HepG2 (cell line): ENCODE measurements around the gene EYA2. TPM values are rescaled to one million over a fixed set of nuclear protein-coding genes. Genes with fewer than 3 reads are reported as not detected.

Experiments
- MAFK ChIP-seq, 2 experiments: IDR thresholded peaks in 1 of 2; conservative IDR thresholded peaks in 1 of 2; 2 replicates each; pipeline ENCODE4 v1.6.1; 2011; ENCODE audit warnings: improper control_type of control experiment in 2 of 2, low read length in 2 of 2
- NFYB ChIP-seq: sonication (generic); formaldehyde crosslinking; IDR thresholded peaks from 2 replicates; pipeline ENCODE4 v1.4.0; 2020; ENCODE audit warnings: missing genetic modification reagents
- SP1 ChIP-seq, 2 experiments: fragments of 450-650 bp in 1 of 2; sonication (generic) in 1 of 2; formaldehyde crosslinking in 1 of 2; IDR thresholded peaks; 2 replicates each; pipeline versions ENCODE4 v1.4.0 to v1.6.1; 2016 to 2020; ENCODE audit warnings: missing genetic modification reagents in 1 of 2
- U2AF2 ChIP-seq: fragments of 200-400 bp; formaldehyde crosslinking; IDR thresholded peaks from 2 replicates; pipeline ENCODE4 v1.6.1; 2017; ENCODE audit warnings: low read depth, mild to moderate bottlenecking, low read length
- ZNF160 ChIP-seq: sonication (generic); formaldehyde crosslinking; IDR thresholded peaks from 2 replicates; pipeline ENCODE4 v1.8.0; 2022; ENCODE audit warnings: mild to moderate bottlenecking, inconsistent platforms, missing genetic modification reagents
- ZNF530 ChIP-seq: sonication (generic); formaldehyde crosslinking; IDR thresholded peaks from 2 replicates; pipeline ENCODE4 v1.5.0; 2020; ENCODE audit warnings: low read depth, mild to moderate bottlenecking, missing genetic modification reagents
- ZNF550 ChIP-seq: sonication (generic); formaldehyde crosslinking; IDR thresholded peaks from 2 replicates; pipeline ENCODE4 v1.4.0; 2020; ENCODE audit warnings: mild to moderate bottlenecking, missing genetic modification reagents, borderline replicate concordance
- ZNF577 ChIP-seq: sonication (generic); formaldehyde crosslinking; IDR thresholded peaks from 2 replicates; pipeline ENCODE4 v1.4.0; 2020; ENCODE audit warnings: mild to moderate bottlenecking, low read depth, missing genetic modification reagents, borderline replicate concordance
- ZNF83 ChIP-seq: sonication (generic); formaldehyde crosslinking; IDR thresholded peaks from 2 replicates; pipeline ENCODE4 v1.4.0; 2020; ENCODE audit warnings: missing genetic modification reagents, mild to moderate bottlenecking, borderline replicate concordance
- polyA plus RNA-seq, 8 experiments: library from polyadenylated mRNA; depleted of rRNA in 3 of 8; stranded (reverse) in 7 of 8; unstranded in 1 of 8; fragments of >200 nt; fragmentation: Illumina TruSeq in 4 of 8; extraction: Trizol in 4 of 8; gene quantifications; 2 replicates each; pipeline versions ENCODE4 v1.2.1 to v1.2.3, GENCODE V29; 2011 to 2016; ENCODE audit warnings: low read depth in 4 of 8, missing spikeins in 1 of 8, mixed read lengths in 1 of 8; ENCODE audit not compliant: insufficient read depth in 1 of 8
- total RNA-seq, 5 experiments: library from RNA; depleted of rRNA; stranded (reverse); fragments of >200 nt; fragmentation: Illumina TruSeq; extraction: Trizol; gene quantifications; 2 replicates each; pipeline ENCODE4 v1.2.3, GENCODE V29; 2016; ENCODE audit warnings: low read depth in 1 of 5
- TF ChIP-seq, protein P1 (sequence below): IDR thresholded peaks from 2 replicates; pipeline ENCODE4 v1.6.1; 2016; ENCODE audit warnings: low read depth, control low read depth
- TF ChIP-seq, protein P2 (sequence below): IDR thresholded peaks from 2 replicates; pipeline ENCODE4 v1.6.1; 2012; ENCODE audit warnings: low read length, improper control_type of control experiment
- TF ChIP-seq, protein P3 (sequence below): sonication (generic); formaldehyde crosslinking; IDR thresholded peaks from 2 replicates; pipeline ENCODE4 v1.4.0; 2020; ENCODE audit warnings: missing genetic modification reagents
- TF ChIP-seq, protein P4 (sequence below): sonication (generic); formaldehyde crosslinking; IDR thresholded peaks from 2 replicates; pipeline ENCODE4 v1.4.0; 2020; ENCODE audit warnings: missing genetic modification reagents, borderline replicate concordance
- TF ChIP-seq, protein P5 (sequence below), 2 experiments: sonication (generic) in 1 of 2; formaldehyde crosslinking in 1 of 2; IDR thresholded peaks; 2 replicates each; pipeline versions ENCODE4 v1.4.0 to v1.6.1; 2018 to 2020; ENCODE audit warnings: missing genetic modification reagents in 2 of 2, borderline replicate concordance in 1 of 2, low read depth in 1 of 2, mild to moderate bottlenecking in 1 of 2, missing biosample characterization in 1 of 2
- TF ChIP-seq, protein P6 (sequence below): conservative IDR thresholded peaks from 2 replicates; pipeline ENCODE4 v1.6.1; 2018; ENCODE audit warnings: missing genetic modification reagents

Gene EYA2
- total and polyA plus RNA-seq, 2 of the 13 experiments (the other 11 are each of a cell fraction or from before 2014, with no cell fraction given): not detected

DNA sequence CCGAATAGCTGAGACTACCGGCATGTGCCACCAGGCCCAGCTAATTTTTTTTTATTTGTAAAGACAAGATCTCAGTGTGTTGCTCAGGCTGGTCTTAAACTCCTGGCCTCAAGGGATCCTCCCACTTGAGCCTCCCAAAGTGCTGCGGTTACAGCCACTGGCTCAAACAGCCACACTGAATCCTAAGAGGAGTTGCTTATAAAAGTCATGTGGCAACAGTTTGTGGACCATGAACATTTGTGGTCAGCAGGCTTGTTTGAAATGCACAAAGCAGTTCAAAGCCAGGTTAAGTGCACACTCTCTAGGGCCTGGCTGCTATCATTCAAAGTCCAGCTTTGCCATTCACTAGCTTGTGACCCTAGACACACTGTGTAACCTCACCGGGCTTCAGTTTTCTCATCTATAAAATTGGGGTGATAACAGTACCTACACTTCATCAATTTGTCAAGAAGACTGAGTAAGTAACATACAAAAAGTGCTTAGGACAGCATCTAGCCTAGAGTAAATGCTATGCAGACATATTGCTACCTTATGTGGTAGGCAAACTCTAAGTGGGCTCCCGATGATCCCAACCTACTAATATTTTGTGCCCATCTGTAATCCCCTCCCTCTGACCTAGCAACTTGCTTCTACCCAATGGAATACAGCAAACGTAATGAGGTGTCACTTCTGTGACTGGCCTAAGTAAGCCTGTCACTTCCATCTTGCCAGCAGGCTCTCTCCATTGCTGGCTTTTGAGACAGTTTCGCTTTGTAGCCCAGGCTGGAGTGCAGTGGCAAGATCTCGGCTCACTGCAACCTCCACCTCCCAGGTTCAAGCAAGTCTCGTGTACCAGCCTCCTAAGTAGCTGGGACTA lies 338.9 kb downstream of the EYA2 start (continued):
- TF ChIP-seq, protein P1, sequence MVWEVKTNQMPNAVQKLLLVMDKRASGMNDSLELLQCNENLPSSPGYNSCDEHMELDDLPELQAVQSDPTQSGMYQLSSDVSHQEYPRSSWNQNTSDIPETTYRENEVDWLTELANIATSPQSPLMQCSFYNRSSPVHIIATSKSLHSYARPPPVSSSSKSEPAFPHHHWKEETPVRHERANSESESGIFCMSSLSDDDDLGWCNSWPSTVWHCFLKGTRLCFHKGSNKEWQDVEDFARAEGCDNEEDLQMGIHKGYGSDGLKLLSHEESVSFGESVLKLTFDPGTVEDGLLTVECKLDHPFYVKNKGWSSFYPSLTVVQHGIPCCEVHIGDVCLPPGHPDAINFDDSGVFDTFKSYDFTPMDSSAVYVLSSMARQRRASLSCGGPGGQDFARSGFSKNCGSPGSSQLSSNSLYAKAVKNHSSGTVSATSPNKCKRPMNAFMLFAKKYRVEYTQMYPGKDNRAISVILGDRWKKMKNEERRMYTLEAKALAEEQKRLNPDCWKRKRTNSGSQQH (CRISPR knock-in tag): peak; percentile 56; the same call in 1 of the 2 replicates
- 0 out of 2 replicates have a peak, but pooled peaks have one; percentile 26 for TF ChIP-seq U2AF2
- 0 out of 2 replicates have a peak, but pooled peaks have one; percentile 38 for TF ChIP-seq ZNF160 (CRISPR knock-in tag)
- peak; percentile 83 to 84 for TF ChIP-seq MAFK (conservative IDR thresholded peaks at IDR 0.05 in 1 of 2, IDR thresholded peaks at IDR 0.05 in 1 of 2; ENCODE audit: low read length in 2 of 2)
- 0 out of 2 replicates have a peak, but pooled peaks have one; percentile 26 for TF ChIP-seq NFYB (CRISPR knock-in tag)
- TF ChIP-seq ZNF550 (CRISPR knock-in tag): no peak
- TF ChIP-seq, protein P2, sequence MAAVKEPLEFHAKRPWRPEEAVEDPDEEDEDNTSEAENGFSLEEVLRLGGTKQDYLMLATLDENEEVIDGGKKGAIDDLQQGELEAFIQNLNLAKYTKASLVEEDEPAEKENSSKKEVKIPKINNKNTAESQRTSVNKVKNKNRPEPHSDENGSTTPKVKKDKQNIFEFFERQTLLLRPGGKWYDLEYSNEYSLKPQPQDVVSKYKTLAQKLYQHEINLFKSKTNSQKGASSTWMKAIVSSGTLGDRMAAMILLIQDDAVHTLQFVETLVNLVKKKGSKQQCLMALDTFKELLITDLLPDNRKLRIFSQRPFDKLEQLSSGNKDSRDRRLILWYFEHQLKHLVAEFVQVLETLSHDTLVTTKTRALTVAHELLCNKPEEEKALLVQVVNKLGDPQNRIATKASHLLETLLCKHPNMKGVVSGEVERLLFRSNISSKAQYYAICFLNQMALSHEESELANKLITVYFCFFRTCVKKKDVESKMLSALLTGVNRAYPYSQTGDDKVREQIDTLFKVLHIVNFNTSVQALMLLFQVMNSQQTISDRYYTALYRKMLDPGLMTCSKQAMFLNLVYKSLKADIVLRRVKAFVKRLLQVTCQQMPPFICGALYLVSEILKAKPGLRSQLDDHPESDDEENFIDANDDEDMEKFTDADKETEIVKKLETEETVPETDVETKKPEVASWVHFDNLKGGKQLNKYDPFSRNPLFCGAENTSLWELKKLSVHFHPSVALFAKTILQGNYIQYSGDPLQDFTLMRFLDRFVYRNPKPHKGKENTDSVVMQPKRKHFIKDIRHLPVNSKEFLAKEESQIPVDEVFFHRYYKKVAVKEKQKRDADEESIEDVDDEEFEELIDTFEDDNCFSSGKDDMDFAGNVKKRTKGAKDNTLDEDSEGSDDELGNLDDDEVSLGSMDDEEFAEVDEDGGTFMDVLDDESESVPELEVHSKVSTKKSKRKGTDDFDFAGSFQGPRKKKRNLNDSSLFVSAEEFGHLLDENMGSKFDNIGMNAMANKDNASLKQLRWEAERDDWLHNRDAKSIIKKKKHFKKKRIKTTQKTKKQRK: no peak
- TF ChIP-seq, protein P3, sequence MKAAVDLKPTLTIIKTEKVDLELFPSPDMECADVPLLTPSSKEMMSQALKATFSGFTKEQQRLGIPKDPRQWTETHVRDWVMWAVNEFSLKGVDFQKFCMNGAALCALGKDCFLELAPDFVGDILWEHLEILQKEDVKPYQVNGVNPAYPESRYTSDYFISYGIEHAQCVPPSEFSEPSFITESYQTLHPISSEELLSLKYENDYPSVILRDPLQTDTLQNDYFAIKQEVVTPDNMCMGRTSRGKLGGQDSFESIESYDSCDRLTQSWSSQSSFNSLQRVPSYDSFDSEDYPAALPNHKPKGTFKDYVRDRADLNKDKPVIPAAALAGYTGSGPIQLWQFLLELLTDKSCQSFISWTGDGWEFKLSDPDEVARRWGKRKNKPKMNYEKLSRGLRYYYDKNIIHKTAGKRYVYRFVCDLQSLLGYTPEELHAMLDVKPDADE (CRISPR knock-in tag): no peak
- TF ChIP-seq SP1 (IDR thresholded peaks at IDR 0.05): no peak
- TF ChIP-seq SP1 (CRISPR knock-in tag; IDR thresholded peaks at IDR 0.05): peak; percentile 54; the same call in 1 of the 2 replicates
- TF ChIP-seq ZNF530 (CRISPR knock-in tag): no peak
- TF ChIP-seq, protein P4, sequence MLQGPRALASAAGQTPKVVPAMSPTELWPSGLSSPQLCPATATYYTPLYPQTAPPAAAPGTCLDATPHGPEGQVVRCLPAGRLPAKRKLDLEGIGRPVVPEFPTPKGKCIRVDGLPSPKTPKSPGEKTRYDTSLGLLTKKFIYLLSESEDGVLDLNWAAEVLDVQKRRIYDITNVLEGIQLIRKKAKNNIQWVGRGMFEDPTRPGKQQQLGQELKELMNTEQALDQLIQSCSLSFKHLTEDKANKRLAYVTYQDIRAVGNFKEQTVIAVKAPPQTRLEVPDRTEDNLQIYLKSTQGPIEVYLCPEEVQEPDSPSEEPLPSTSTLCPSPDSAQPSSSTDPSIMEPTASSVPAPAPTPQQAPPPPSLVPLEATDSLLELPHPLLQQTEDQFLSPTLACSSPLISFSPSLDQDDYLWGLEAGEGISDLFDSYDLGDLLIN (CRISPR knock-in tag): no peak
- TF ChIP-seq ZNF83 (CRISPR knock-in tag): no peak
- TF ChIP-seq ZNF577 (CRISPR knock-in tag): no peak
- TF ChIP-seq, protein P5, sequence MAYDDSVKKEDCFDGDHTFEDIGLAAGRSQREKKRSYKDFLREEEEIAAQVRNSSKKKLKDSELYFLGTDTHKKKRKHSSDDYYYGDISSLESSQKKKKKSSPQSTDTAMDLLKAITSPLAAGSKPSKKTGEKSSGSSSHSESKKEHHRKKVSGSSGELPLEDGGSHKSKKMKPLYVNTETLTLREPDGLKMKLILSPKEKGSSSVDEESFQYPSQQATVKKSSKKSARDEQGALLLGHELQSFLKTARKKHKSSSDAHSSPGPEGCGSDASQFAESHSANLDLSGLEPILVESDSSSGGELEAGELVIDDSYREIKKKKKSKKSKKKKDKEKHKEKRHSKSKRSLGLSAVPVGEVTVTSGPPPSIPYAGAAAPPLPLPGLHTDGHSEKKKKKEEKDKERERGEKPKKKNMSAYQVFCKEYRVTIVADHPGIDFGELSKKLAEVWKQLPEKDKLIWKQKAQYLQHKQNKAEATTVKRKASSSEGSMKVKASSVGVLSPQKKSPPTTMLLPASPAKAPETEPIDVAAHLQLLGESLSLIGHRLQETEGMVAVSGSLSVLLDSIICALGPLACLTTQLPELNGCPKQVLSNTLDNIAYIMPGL (CRISPR knock-in tag; IDR thresholded peaks at IDR 0.05; ENCODE audit: borderline replicate concordance in 1 of 2, low read depth in 1 of 2): peak; percentile 18 to 46; a peak in 1 of 4 replicates
- TF ChIP-seq, protein P6, sequence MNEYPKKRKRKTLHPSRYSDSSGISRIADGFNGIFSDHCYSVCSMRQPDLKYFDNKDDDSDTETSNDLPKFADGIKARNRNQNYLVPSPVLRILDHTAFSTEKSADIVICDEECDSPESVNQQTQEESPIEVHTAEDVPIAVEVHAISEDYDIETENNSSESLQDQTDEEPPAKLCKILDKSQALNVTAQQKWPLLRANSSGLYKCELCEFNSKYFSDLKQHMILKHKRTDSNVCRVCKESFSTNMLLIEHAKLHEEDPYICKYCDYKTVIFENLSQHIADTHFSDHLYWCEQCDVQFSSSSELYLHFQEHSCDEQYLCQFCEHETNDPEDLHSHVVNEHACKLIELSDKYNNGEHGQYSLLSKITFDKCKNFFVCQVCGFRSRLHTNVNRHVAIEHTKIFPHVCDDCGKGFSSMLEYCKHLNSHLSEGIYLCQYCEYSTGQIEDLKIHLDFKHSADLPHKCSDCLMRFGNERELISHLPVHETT: no peak; the same call in 1 of the 2 replicates
